Smooth muscle cell (in vitro differentiated cells): ENCODE results near the gene ASL. TPM values are rescaled to one million over a fixed set of nuclear protein-coding genes. Genes with fewer than 3 reads are reported as not detected.

Experiments used
- DNase-seq: peaks from one replicate; lab custom pipeline; 2025; ENCODE audit not compliant: unreplicated experiment; lab: John Stamatoyannopoulos, UW
- H2AFZ ChIP-seq: fragments of 200-600 bp; sonication (generic); 2 replicates; pipeline ENCODE4 v1.6.0; 2016; ENCODE audit warnings: antibody characterized with exemption, low read depth, mild to moderate bottlenecking
- H3F3A ChIP-seq: fragments of 200-600 bp; sonication (generic); 2 replicates; pipeline ENCODE4 v1.6.0; 2017; ENCODE audit warnings: antibody characterized with exemption, low read depth
- H3K27ac ChIP-seq: fragments of 200-600 bp; sonication (generic); 2 replicates; pipeline ENCODE4 v1.5.1; 2016; ENCODE audit warnings: low read depth, mild to moderate bottlenecking
- H3K27me3 ChIP-seq: fragments of 200-600 bp; sonication (generic); 2 replicates; pipeline ENCODE4 v1.6.1; 2016; ENCODE audit warnings: low read depth, mild to moderate bottlenecking
- H3K36me3 ChIP-seq: fragments of 200-600 bp; sonication (generic); 2 replicates; pipeline ENCODE4 v1.5.1; 2016; ENCODE audit warnings: low read depth
- H3K4me1 ChIP-seq: fragments of 200-600 bp; sonication (generic); 2 replicates; pipeline ENCODE4 v1.5.1; 2016; ENCODE audit warnings: low read depth
- H3K4me2 ChIP-seq: fragments of 200-600 bp; sonication (generic); 2 replicates; pipeline ENCODE4 v1.6.0; 2016; ENCODE audit warnings: mild to moderate bottlenecking
- H3K4me3 ChIP-seq: fragments of 200-600 bp; sonication (generic); 2 replicates; pipeline ENCODE4 v1.5.1; 2016; ENCODE audit warnings: mild to moderate bottlenecking
- H3K79me2 ChIP-seq: fragments of 200-600 bp; sonication (generic); 2 replicates; pipeline ENCODE4 v1.6.0; 2016; ENCODE audit warnings: low read depth, mild to moderate bottlenecking
- H3K9ac ChIP-seq: fragments of 200-600 bp; sonication (generic); 2 replicates; pipeline ENCODE4 v1.6.0; 2016; ENCODE audit warnings: low read depth
- H3K9me3 ChIP-seq: fragments of 200-600 bp; sonication (generic); replicated peaks from 2 replicates; pipeline ENCODE4 v1.5.1; 2016; ENCODE audit warnings: low read depth
- H4K20me1 ChIP-seq: fragments of 200-600 bp; sonication (generic); 2 replicates; pipeline ENCODE4 v1.6.0; 2016; ENCODE audit warnings: low read depth
- CTCF ChIP-seq: fragments of 200-600 bp; sonication (generic); IDR thresholded peaks from 2 replicates; pipeline ENCODE4 v1.5.1; 2017; ENCODE audit warnings: borderline replicate concordance, mild to moderate bottlenecking, antibody characterized with exemption; ENCODE audit not compliant: insufficient read depth, poor library complexity, severe bottlenecking
- WGBS: methylation state at CpG from one replicate; pipeline ENCODE4 v1.1.7; 2016; ENCODE audit warnings: low lambda C conversion rate; 5-methylcytosine and 5-hydroxymethylcytosine counted together
- polyA plus RNA-seq: library from polyadenylated mRNA; unstranded; fragments of >200 nt; fragmentation: Nextera tagmentation; extraction: Ambion mirVana; gene quantifications from 2 replicates; pipeline ENCODE4 v1.2.1, GENCODE V29; 2016
- total RNA-seq: library from RNA; depleted of rRNA; stranded (reverse); fragments of >200 nt; gene quantifications from 2 replicates; pipeline ENCODE4 v1.2.3, GENCODE V29; 2014

Gene ASL
- total and polyA plus RNA-seq, 2 experiments from 2014 or later = 12.4 to 26.1 TPM

GRCh38 chr7:66036382-66036781, 39.2 kb upstream of the ASL start:
- no peak for TF ChIP-seq CTCF
- WGBS = 85% methylated on average over 3 of the region's 3 CpGs
- no peaks in the 10 kb centered on the region for H3K9me3 ChIP-seq

GRCh38 chr7:66036788-66037187, 38.8 kb upstream of the ASL start:
- no peak overlapping the region for H3K4me2 ChIP-seq
- no peaks in the 10 kb centered on the region for H4K20me1 ChIP-seq

More at GRCh38 chr7:66036382-66036781, 39.2 kb upstream of the ASL start:
- Histone ChIP-seq H3F3A (no peaks in the 10 kb centered on the region), H3K36me3 (no peaks in the 10 kb centered on the region), H3K27ac (no peak overlapping the region), H3K27me3 (no peaks in the 10 kb centered on the region), H4K20me1 (no peaks in the 10 kb centered on the region), H3K4me1 (no peaks in the 10 kb centered on the region), H3K79me2 (no peaks in the 10 kb centered on the region), H2AFZ (no peak overlapping the region), H3K4me2 (no peak overlapping the region), H3K9ac (no peak overlapping the region), H3K4me3 (no peak overlapping the region)
- DNase-seq = no peak

GRCh38 chr7:66039094-66039670, 36.4 kb upstream of the ASL start:
- no peak overlapping the region for H3K27ac ChIP-seq
- TF ChIP-seq CTCF = no peak
- H3F3A ChIP-seq = no peaks in the 10 kb centered on the region
- no peaks in the 10 kb centered on the region for H3K4me1 ChIP-seq
- no peaks in the 10 kb centered on the region for H3K27me3 ChIP-seq
- no peaks in the 10 kb centered on the region for H3K36me3 ChIP-seq
- no peaks in the 10 kb centered on the region for H3K79me2 ChIP-seq
- H4K20me1 ChIP-seq = no peaks in the 10 kb centered on the region
- no peak for DNase-seq
- H3K9me3 ChIP-seq = no peaks in the 10 kb centered on the region
- no peak overlapping the region for H2AFZ ChIP-seq
- no peak overlapping the region for H3K4me2 ChIP-seq
- H3K4me3 ChIP-seq = no peak overlapping the region
- 93% methylated on average over 3 of the region's 3 CpGs for WGBS
- no peak overlapping the region for H3K9ac ChIP-seq

More at GRCh38 chr7:66036788-66037187, 38.8 kb upstream of the ASL start:
- Histone ChIP-seq H3F3A (no peaks in the 10 kb centered on the region), H3K27ac (no peak overlapping the region), H3K27me3 (no peaks in the 10 kb centered on the region), H3K36me3 (no peaks in the 10 kb centered on the region), H3K9ac (no peak overlapping the region), H3K4me1 (no peaks in the 10 kb centered on the region), H3K4me3 (no peak overlapping the region), H3K79me2 (no peaks in the 10 kb centered on the region), H3K9me3 (no peaks in the 10 kb centered on the region), H2AFZ (no peak overlapping the region)
- DNase-seq = no peak
- 93% methylated on average over 7 of the region's 7 CpGs for WGBS
- no peak for TF ChIP-seq CTCF
